HEK293 (cell line): ENCODE measurements around the gene EHD2.

Experiments
- BCL11A ChIP-seq: fragments of 450-650 bp; formaldehyde crosslinking; IDR thresholded peaks from 2 replicates; pipeline ENCODE4 v1.5.1; 2016; ENCODE audit warnings: low read depth, missing biosample characterization, missing genetic modification characterization
- ZBTB8A ChIP-seq: fragments of 450-650 bp; formaldehyde crosslinking; IDR thresholded peaks from 2 replicates; pipeline ENCODE4 v1.5.1; 2016; ENCODE audit warnings: missing biosample characterization, missing genetic modification characterization
- ZNF19 ChIP-seq: fragments of 450-650 bp; formaldehyde crosslinking; IDR thresholded peaks from 2 replicates; pipeline ENCODE4; 2016; ENCODE audit warnings: missing biosample characterization, missing genetic modification characterization, low read depth
- TF ChIP-seq, protein P1 (sequence below): fragments of 450-650 bp; formaldehyde crosslinking; IDR thresholded peaks from 2 replicates; pipeline ENCODE4 v1.5.1; 2016; ENCODE audit warnings: missing biosample characterization, missing genetic modification characterization

DNA sequence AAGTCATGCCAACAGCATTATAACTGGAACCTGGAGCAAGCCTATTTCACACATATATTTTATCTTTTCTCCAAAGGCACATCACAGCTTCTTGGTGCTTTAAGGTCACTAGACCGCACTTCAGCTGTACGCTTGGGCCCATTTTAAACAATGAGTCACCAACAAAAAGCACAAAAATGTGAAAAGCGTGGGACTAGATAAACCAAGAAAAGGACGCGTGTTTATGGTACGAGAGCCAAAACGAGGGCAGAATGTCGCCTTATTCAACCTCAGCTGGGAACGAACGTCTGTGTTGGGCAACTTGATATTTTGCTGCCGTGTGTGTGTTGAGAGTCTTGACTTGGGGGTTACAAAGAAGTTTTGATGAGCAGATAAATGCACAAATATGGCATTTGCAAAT, 9.2 kb upstream of the EHD2 start:
- TF ChIP-seq ZBTB8A (no peak), ZNF19 (tag by site-specific recombination) (no peak), BCL11A (tag by site-specific recombination) (no peak)
- TF ChIP-seq, protein P1, sequence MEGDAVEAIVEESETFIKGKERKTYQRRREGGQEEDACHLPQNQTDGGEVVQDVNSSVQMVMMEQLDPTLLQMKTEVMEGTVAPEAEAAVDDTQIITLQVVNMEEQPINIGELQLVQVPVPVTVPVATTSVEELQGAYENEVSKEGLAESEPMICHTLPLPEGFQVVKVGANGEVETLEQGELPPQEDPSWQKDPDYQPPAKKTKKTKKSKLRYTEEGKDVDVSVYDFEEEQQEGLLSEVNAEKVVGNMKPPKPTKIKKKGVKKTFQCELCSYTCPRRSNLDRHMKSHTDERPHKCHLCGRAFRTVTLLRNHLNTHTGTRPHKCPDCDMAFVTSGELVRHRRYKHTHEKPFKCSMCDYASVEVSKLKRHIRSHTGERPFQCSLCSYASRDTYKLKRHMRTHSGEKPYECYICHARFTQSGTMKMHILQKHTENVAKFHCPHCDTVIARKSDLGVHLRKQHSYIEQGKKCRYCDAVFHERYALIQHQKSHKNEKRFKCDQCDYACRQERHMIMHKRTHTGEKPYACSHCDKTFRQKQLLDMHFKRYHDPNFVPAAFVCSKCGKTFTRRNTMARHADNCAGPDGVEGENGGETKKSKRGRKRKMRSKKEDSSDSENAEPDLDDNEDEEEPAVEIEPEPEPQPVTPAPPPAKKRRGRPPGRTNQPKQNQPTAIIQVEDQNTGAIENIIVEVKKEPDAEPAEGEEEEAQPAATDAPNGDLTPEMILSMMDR (tag by site-specific recombination), result no peak
